ENCODE data around the gene TSPAN15.
A peak's percentile ranks its signal among the peaks of the same experiment; 100 is the strongest.

TSPAN15 gene

GRCh38 chr10:69451209-69451783 lies at the start of gene TSPAN15:
Gene TSPAN15, plus strand, starts transcription at chr10:69451465. Its CDS starts 130 bp downstream, at chr10:69451595.
- peak; percentile 82 for DNase-seq

GRCh38 chr10:69402386-69402785 lies 48.9 kb upstream of the TSPAN15 start:
- DNase-seq = no peak

GRCh38 chr10:69403066-69403465 lies 48.2 kb upstream of the TSPAN15 start:
- DNase-seq = no peak

- no peak for DNase-seq
Observed at GRCh38 chr10:69403519-69403918, 47.7 kb upstream of the TSPAN15 start.

- DNase-seq = no peak
Observed at GRCh38 chr10:69404786-69405185, 46.5 kb upstream of the TSPAN15 start.

GRCh38 chr10:69405221-69405620 lies 46.0 kb upstream of the TSPAN15 start:
- no peak for DNase-seq

- DNase-seq = no peak
Observed at GRCh38 chr10:69406302-69406811, 44.9 kb upstream of the TSPAN15 start.

GRCh38 chr10:69406816-69407580 lies 44.3 kb upstream of the TSPAN15 start:
- no peak for DNase-seq

GRCh38 chr10:69407621-69408301 lies 43.5 kb upstream of the TSPAN15 start:
- DNase-seq = no peak

- DNase-seq = peak; percentile 90
Observed at GRCh38 chr10:69408318-69409175, 42.7 kb upstream of the TSPAN15 start.

- no peak for DNase-seq
Observed at GRCh38 chr10:69409176-69409495, 42.1 kb upstream of the TSPAN15 start.

- no peak for DNase-seq
Observed at GRCh38 chr10:69409968-69410367, 41.3 kb upstream of the TSPAN15 start.

GRCh38 chr10:69410487-69410886 lies 40.8 kb upstream of the TSPAN15 start:
- DNase-seq = no peak

- no peak for DNase-seq
Observed at GRCh38 chr10:69411476-69411875, 39.8 kb upstream of the TSPAN15 start.

GRCh38 chr10:69412232-69412790 lies 39.0 kb upstream of the TSPAN15 start:
- no peak for DNase-seq

- DNase-seq = no peak
Observed at GRCh38 chr10:69413221-69413865, 37.9 kb upstream of the TSPAN15 start.

- DNase-seq = no peak
Observed at GRCh38 chr10:69414036-69415018, 36.9 kb upstream of the TSPAN15 start.

GRCh38 chr10:69415049-69415448 lies 36.2 kb upstream of the TSPAN15 start:
- DNase-seq = no peak

- no peak for DNase-seq
Observed at GRCh38 chr10:69415951-69416350, 35.3 kb upstream of the TSPAN15 start.

- no peak for DNase-seq
Observed at GRCh38 chr10:69416695-69417094, 34.6 kb upstream of the TSPAN15 start, which contains the start of gene TACR2. Gene TACR2, minus strand, starts transcription at chr10:69416918. Its CDS starts 595 bp downstream, at chr10:69416323.

GRCh38 chr10:69417542-69417941 lies 33.7 kb upstream of the TSPAN15 start:
- no peak for DNase-seq
